OCI-LY1 (cell line): ENCODE data around the gene TRIO.

Experiments used
- CTCF ChIP-seq: fragments of 200-600 bp; sonication (generic), shearing (Covaris generic); IDR thresholded peaks from 2 replicates; pipeline ENCODE4 v1.5.1; 2017; ENCODE audit warnings: mild to moderate bottlenecking, antibody characterized with exemption, low read length, moderate library complexity, mixed read lengths
- EZH2 ChIP-seq: fragments of 200-600 bp; sonication (generic), shearing (Covaris generic); IDR thresholded peaks from 2 replicates; pipeline ENCODE4 v1.8.0; 2017; ENCODE audit warnings: borderline replicate concordance, mixed run types, mild to moderate bottlenecking, antibody characterized with exemption, low read length, moderate library complexity, mixed read lengths

- TF ChIP-seq CTCF (no peak), EZH2 (no peak)
Observed at GRCh38 chr5:14250748-14251701, 107.9 kb downstream of the TRIO start.
